GM13976 (cell line): ENCODE results near the gene HS3ST2.

Source experiments
- DNase-seq: peaks from one replicate; pipeline ENCODE4 v3.0.0; 2012; ENCODE audit warnings: low spot score
- in situ Hi-C: fragments of 300-500 bp; cut with MboI; formaldehyde crosslinking; loops from one replicate; pipeline ENCODE4 v1.12.0; 2022; ENCODE audit warnings: low sequenced_read_pairs, mixed read lengths, inconsistent platforms; ENCODE audit not compliant: unreplicated experiment
- TF ChIP-seq, protein P1 (sequence below): IDR thresholded peaks from 2 replicates; pipeline ENCODE4 v1.5.1; 2012; ENCODE audit warnings: borderline replicate concordance, mild to moderate bottlenecking; ENCODE audit not compliant: insufficient read depth; ENCODE audit errors: extremely low read depth, missing control alignments, control extremely low read depth

The HS3ST2 gene

GRCh38 chr16:22900863-22901262, 86.9 kb downstream of the HS3ST2 start:
- TF ChIP-seq, protein P1, sequence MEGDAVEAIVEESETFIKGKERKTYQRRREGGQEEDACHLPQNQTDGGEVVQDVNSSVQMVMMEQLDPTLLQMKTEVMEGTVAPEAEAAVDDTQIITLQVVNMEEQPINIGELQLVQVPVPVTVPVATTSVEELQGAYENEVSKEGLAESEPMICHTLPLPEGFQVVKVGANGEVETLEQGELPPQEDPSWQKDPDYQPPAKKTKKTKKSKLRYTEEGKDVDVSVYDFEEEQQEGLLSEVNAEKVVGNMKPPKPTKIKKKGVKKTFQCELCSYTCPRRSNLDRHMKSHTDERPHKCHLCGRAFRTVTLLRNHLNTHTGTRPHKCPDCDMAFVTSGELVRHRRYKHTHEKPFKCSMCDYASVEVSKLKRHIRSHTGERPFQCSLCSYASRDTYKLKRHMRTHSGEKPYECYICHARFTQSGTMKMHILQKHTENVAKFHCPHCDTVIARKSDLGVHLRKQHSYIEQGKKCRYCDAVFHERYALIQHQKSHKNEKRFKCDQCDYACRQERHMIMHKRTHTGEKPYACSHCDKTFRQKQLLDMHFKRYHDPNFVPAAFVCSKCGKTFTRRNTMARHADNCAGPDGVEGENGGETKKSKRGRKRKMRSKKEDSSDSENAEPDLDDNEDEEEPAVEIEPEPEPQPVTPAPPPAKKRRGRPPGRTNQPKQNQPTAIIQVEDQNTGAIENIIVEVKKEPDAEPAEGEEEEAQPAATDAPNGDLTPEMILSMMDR: no peak
- DNase-seq: no peak
- in situ Hi-C loops: loop anchor here (25.0 kb wide), 1 partner anchor 536 kb away; no protein-coding TSS in a partner anchor

GRCh38 chr16:22901563-22901962, 87.6 kb downstream of the HS3ST2 start:
- no peak for DNase-seq
- TF ChIP-seq, protein P1: no peak
- in situ Hi-C loops: loop anchor here (25.0 kb wide), 1 partner anchor 536 kb away; no protein-coding TSS in a partner anchor

- TF ChIP-seq, protein P1: no peak
- no peak for DNase-seq
- in situ Hi-C loops: loop anchor here (25.0 kb wide), 1 partner anchor 534 kb away; no protein-coding TSS in a partner anchor
Measured at GRCh38 chr16:22903716-22904115, 89.8 kb downstream of the HS3ST2 start.

GRCh38 chr16:22912654-22913053, 98.7 kb downstream of the HS3ST2 start:
- no peak for DNase-seq
- TF ChIP-seq, protein P1: no peak
- in situ Hi-C loops: loop anchor here (25.0 kb wide), 1 partner anchor 525 kb away; no protein-coding TSS in a partner anchor

DNA sequence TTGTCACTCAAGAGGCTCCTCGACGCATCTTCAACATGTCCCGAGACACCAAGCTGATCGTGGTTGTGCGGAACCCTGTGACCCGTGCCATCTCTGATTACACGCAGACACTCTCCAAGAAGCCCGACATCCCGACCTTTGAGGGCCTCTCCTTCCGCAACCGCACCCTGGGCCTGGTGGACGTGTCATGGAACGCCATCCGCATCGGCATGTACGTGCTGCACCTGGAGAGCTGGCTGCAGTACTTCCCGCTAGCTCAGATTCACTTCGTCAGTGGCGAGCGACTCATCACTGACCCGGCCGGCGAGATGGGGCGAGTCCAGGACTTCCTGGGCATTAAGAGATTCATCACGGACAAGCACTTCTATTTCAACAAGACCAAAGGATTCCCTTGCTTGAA, 101.0 kb downstream of the HS3ST2 start:
- in situ Hi-C loops: loop anchor here (25.0 kb wide), 1 partner anchor 522 kb away; no protein-coding TSS in a partner anchor
- no peak for DNase-seq
- TF ChIP-seq, protein P1: no peak

- TF ChIP-seq, protein P1: no peak
- DNase-seq: no peak
- in situ Hi-C loops: loop anchor here (25.0 kb wide), 1 partner anchor 514 kb away; no protein-coding TSS in a partner anchor
Measured at GRCh38 chr16:22923491-22923890, 109.5 kb downstream of the HS3ST2 start.
